Motor neuron (in vitro differentiated cells): ENCODE measurements around the gene KATNB1. TPM values are rescaled to one million over a fixed set of nuclear protein-coding genes. Genes with fewer than 3 reads are reported as not detected.
A peak's percentile ranks its signal among the peaks of the same experiment; 100 is the strongest.

Experiments used
- ATAC-seq, 8 experiments: fragments of 200-7000 bp; cut with Tn5 transposase; replicated peaks in 6 of 8; 2 replicates each; pipeline ENCODE4 v1.8.0; 2021; ENCODE audit warnings: mild to moderate bottlenecking in 8 of 8, moderate library complexity in 8 of 8
- H3K27ac ChIP-seq, 2 donors: fragments of 250-450 bp; sonication (Bioruptor Pico); 2 replicates each; pipeline ENCODE4 v1.9.0; 2021; ENCODE audit warnings: antibody characterized with exemption in 2 of 2, mild to moderate bottlenecking in 2 of 2, moderate library complexity in 1 of 2
- H3K4me1 ChIP-seq, 2 donors: fragments of 250-450 bp; sonication (Bioruptor Pico); replicated peaks in 1 of 2; 2 replicates each; pipeline ENCODE4 v1.6.1; 2021; ENCODE audit warnings: antibody characterized with exemption in 2 of 2, mild to moderate bottlenecking in 2 of 2, moderate library complexity in 1 of 2
- H3K4me3 ChIP-seq, 5 donors: fragments of 250-450 bp; sonication (Bioruptor Pico); 2 replicates each; pipeline ENCODE4 v1.9.0; 2021; ENCODE audit warnings: antibody characterized with exemption in 5 of 5, mild to moderate bottlenecking in 5 of 5, moderate library complexity in 4 of 5
- WGBS, 10 experiments: fragments of 450-650 bp; shearing (Covaris generic); methylation state at CpG; one replicate each; pipeline ENCODE4 v1.0.0; 2022; 5-methylcytosine and 5-hydroxymethylcytosine counted together
- in situ Hi-C, 9 experiments: fragments of 400-800 bp; cut with MboI; loops; one replicate each; pipeline ENCODE4 v1.15.0; 2021; ENCODE audit warnings: low sequenced_read_pairs in 9 of 9, low pct_unique_long_range_greater_than_20kb in 2 of 9; ENCODE audit not compliant: unreplicated experiment in 9 of 9
- total RNA-seq, 8 experiments: library from RNA; unstranded; fragments of 300-600 nt; gene quantifications; 2 replicates each; pipeline versions ENCODE4 v1.2.3 to v1.2.4, GENCODE V29; 2022

The KATNB1 gene
- total RNA-seq, 8 experiments from 2014 or later, result 20.7 to 41.0 (median 33.0) TPM

GRCh38 chr16:57764341-57765159, 29.0 kb downstream of the KATNB1 start:
- Histone ChIP-seq H3K4me3 (no peak overlapping the region), H3K4me1 (peaks cover 8 to 11% of the 10 kb centered on the region in 2 donors), H3K27ac (peak overlapping the region in 1 of 2 donors; percentile 69)
- in situ Hi-C loops, result loop anchor here in 2 of 9 experiments (25.0 kb wide), 2 partner anchors 223 to 248 kb away; partner anchors contain the start of genes USB1 (in 1 of the 2) and ZNF319 (in 1 of the 2)
- peak; percentile 83 to 92 (median 88) for ATAC-seq
- WGBS, 10 experiments, result 20 to 57% methylated on average over 1 to 2 of the region's 6 CpGs; no CpG with 5 or more reads in 8 of the 10 experiments

DNA sequence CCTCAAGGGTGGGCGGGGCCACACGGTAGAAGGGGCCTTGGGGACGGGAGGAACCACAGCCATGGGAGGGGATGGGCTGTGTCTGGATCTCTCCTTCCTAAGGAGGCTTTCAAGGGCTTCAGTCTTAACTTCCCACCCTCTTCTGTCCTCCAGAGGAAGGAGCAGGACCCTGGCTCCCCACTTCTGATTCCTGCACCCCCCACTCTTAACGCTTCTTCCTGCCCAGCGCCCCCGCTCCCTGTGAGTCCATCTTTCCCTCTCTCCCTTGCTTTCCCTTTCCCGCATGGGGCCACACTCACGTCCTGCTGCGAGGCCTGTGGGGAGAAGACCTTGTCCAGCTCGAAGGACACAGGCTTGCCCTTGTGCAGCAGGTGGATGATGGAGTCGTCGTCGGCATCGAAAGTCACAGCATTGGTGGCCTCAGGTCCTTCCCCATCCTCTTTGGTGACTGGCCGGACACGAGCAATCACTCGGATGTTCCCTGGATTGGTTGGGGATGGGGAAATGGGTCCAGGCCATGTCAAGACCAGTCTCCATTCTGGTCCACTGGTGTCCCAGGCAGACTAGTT, 29.7 kb downstream of the KATNB1 start:
- no peak for ATAC-seq
- WGBS, 10 experiments, result 20 to 100% (median 91%) methylated on average over 2 to 4 of the region's 17 CpGs; no CpG with 5 or more reads in 6 of the 10 experiments
- in situ Hi-C loops, result loop anchor here in 2 of 9 experiments (25.0 kb wide), 2 partner anchors 222 to 247 kb away; partner anchors contain the start of genes USB1 (in 1 of the 2) and ZNF319 (in 1 of the 2)
- Histone ChIP-seq H3K4me3 (no peak overlapping the region), H3K27ac (peak overlapping the region in 1 of 2 donors; percentile 55), H3K4me1 (peaks cover 8 to 11% of the 10 kb centered on the region in 2 donors)

DNA sequence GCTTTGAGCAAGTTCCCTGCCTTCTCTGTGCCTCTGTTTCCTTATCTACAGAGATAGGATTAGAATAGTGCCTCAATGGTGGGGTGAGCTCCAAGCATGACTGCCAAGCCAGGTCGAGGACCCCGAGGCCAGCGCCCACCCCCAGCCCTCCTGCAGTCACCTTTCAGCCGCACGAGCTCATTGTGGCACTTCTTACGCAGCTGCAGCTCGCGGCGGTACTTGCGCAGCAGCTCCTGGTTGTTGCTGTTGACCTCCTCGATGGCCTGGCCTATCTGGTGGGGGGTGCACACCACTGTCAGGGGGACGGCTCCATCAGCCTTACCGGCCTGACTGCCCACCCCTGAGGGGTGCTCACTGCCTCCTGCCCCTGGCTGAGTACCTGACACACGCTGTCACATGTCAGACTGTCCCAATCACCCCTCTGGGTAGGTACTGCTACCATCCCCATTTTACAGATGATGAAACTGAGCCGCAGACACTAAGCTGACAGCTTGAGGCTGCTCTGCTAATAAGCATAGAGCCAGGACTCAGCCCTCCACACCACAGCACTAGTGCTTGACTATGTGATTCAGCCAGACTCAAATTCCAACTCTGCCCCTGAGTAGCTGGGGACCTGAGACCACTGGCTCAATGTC, 31.3 kb downstream of the KATNB1 start:
- 88 to 100% (median 90%) methylated on average over 1 to 6 of the region's 15 CpGs; no CpG with 5 or more reads in 7 of the 10 experiments for WGBS, 10 experiments
- Histone ChIP-seq H3K4me3 (no peak overlapping the region), H3K4me1 (peaks cover 8 to 11% of the 10 kb centered on the region in 2 donors), H3K27ac (no peak overlapping the region)
- ATAC-seq, result no peak
- in situ Hi-C loops, result loop anchor here in 2 of 9 experiments (25.0 kb wide), 2 partner anchors 220 to 245 kb away; partner anchors contain the start of genes USB1 (in 1 of the 2) and ZNF319 (in 1 of the 2)

DNA sequence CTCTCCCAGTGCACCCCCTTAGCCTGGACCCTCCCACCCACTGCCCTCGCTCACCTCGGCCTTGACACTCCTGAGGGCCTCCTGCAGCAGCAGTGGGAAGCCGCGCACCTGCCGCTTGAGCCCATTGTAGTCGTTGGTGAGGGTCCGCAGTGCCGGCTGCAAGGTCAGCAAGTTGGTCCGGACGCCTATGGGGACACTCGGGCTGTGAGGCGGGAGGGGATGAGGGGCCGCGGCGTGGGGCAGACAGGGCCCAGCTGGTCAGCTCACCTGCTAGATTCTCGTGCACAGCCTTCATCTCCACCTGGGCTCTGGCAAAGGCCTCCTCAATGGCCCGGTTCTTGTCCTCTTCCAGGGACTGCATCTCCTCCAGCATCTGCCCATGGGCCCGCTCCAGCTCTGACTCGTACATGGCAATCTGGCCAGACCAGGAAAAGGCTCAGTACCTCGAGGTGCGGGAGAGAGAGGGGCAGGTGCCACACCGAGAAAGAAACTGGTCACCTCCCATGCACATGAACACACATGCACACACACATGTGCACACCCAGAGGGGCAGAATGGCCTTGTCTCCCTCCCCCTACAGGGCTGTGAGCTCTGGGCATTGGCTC, 34.1 kb downstream of the KATNB1 start:
- H3K4me1 ChIP-seq, result peaks cover 0 to 5% of the 10 kb centered on the region in 2 donors
- H3K27ac ChIP-seq, result no peak overlapping the region
- WGBS, 10 experiments, result 80 to 100% (median 91%) methylated on average over 2 of the region's 22 CpGs; no CpG with 5 or more reads in 6 of the 10 experiments
- no peak for ATAC-seq
- in situ Hi-C loops, result loop anchor here in 2 of 9 experiments (25.0 kb wide), 2 partner anchors 218 to 243 kb away; partner anchors contain the start of genes USB1 (in 1 of the 2) and ZNF319 (in 1 of the 2)
- H3K4me3 ChIP-seq, result no peak overlapping the region

DNA sequence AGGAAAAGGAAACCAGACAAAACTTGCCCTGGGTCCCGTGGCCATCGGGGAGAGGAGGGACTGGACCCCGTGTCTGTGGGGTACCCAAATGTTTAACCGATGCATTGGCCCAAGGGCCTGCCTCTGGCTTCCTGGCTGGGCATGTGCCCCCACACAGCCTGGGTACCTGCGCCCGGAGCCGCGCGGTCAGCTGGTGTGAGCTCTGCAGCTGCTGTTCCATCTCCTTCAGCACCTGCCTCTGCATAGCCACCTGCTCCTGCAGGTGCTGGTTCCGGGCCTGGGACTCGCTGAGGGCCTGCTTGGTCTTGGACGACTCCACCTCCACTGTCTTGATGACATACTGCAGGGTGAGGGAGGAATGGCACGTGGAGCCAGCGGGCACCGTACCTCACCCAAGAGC, 34.8 kb downstream of the KATNB1 start:
- WGBS, 10 experiments, result 83 to 100% (median 92%) methylated on average over 1 to 8 of the region's 15 CpGs; no CpG with 5 or more reads in 4 of the 10 experiments
- Histone ChIP-seq H3K27ac (no peak overlapping the region), H3K4me3 (no peak overlapping the region), H3K4me1 (peaks cover 0 to under 1% of the 10 kb centered on the region in 2 donors)
- ATAC-seq, result no peak
- in situ Hi-C loops, result loop anchor here in 2 of 9 experiments (25.0 kb wide), 2 partner anchors 217 to 242 kb away; partner anchors contain the start of genes USB1 (in 1 of the 2) and ZNF319 (in 1 of the 2)

GRCh38 chr16:57771141-57771785, 35.7 kb downstream of the KATNB1 start:
- Histone ChIP-seq H3K27ac (no peak overlapping the region), H3K4me3 (no peak overlapping the region), H3K4me1 (peaks cover 0 to 6% of the 10 kb centered on the region in 2 donors)
- in situ Hi-C loops, result loop anchor here in 2 of 9 experiments (25.0 kb wide), 2 partner anchors 216 to 241 kb away; partner anchors contain the start of genes USB1 (in 1 of the 2) and ZNF319 (in 1 of the 2)
- 84 to 98% (median 91%) methylated on average over 5 to 9 of the region's 26 CpGs; no CpG with 5 or more reads in 6 of the 10 experiments for WGBS, 10 experiments
- no peak for ATAC-seq

- ATAC-seq, result no peak
- Histone ChIP-seq H3K4me1 (peaks cover 0 to 8% of the 10 kb centered on the region in 2 donors), H3K27ac (no peak overlapping the region), H3K4me3 (no peak overlapping the region)
- in situ Hi-C loops, result loop anchor here in 2 of 9 experiments (25.0 kb wide), 2 partner anchors 214 to 239 kb away; partner anchors contain the start of genes USB1 (in 1 of the 2) and ZNF319 (in 1 of the 2)
- WGBS, 10 experiments, result 17 to 100% methylated on average over 1 of the region's 11 CpGs; no CpG with 5 or more reads in 8 of the 10 experiments
Observed at GRCh38 chr16:57773019-57773418, 37.4 kb downstream of the KATNB1 start.

GRCh38 chr16:57773655-57774295, 38.2 kb downstream of the KATNB1 start:
- 57 to 100% (median 80%) methylated on average over 1 to 7 of the region's 11 CpGs; no CpG with 5 or more reads in 1 of the 10 experiments for WGBS, 10 experiments
- Histone ChIP-seq H3K4me3 (no peak overlapping the region), H3K4me1 (peaks cover 0 to 8% of the 10 kb centered on the region in 2 donors), H3K27ac (no peak overlapping the region)
- in situ Hi-C loops, result loop anchor here in 2 of 9 experiments (25.0 kb wide), 2 partner anchors 214 to 239 kb away; partner anchors contain the start of genes USB1 (in 1 of the 2) and ZNF319 (in 1 of the 2)
- ATAC-seq, result peak in 2 of 8 experiments; percentile 15 to 34

DNA sequence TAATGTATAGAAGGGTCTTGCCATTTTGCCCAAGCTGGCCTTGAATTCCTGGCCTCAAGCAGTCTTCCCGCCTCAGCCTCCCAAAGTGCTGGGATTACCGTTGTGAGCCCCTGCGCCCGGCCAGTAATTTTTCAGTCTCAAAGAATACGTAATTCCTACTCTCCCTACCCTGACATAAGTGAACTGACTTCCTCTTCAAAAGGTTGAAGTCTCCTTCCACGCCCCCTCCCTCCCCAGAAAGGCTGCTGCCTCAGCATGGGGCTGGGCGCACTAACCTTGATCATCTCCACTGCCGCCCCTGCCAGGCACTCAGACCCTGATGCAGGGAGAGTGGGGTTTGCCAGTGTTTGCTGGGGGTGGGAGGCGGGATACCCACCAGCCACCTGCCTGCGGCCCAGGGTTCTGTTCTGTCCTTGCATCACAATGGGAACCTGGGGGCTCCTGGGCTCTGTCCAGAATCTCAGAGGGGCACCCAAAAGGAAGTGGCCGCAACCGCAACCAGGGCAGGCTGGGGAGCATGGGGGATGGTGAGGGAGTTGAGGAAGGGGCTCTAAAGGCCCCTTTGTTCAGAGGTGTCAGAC, 39.2 kb downstream of the KATNB1 start:
- H3K4me3 ChIP-seq, result no peak overlapping the region
- in situ Hi-C loops, result loop anchor here in 5 of 9 experiments (25.0 kb wide), 2 partner anchors 213 to 238 kb away; partner anchors contain the start of genes USB1 (in 2 of the 5) and ZNF319 (in 2 of the 5)
- no peak for ATAC-seq
- H3K27ac ChIP-seq, result no peak overlapping the region
- peaks cover 0 to 8% of the 10 kb centered on the region in 2 donors for H3K4me1 ChIP-seq
- WGBS, 10 experiments, result 60 to 100% (median 83%) methylated on average over 3 to 5 of the region's 12 CpGs; no CpG with 5 or more reads in 5 of the 10 experiments

DNA sequence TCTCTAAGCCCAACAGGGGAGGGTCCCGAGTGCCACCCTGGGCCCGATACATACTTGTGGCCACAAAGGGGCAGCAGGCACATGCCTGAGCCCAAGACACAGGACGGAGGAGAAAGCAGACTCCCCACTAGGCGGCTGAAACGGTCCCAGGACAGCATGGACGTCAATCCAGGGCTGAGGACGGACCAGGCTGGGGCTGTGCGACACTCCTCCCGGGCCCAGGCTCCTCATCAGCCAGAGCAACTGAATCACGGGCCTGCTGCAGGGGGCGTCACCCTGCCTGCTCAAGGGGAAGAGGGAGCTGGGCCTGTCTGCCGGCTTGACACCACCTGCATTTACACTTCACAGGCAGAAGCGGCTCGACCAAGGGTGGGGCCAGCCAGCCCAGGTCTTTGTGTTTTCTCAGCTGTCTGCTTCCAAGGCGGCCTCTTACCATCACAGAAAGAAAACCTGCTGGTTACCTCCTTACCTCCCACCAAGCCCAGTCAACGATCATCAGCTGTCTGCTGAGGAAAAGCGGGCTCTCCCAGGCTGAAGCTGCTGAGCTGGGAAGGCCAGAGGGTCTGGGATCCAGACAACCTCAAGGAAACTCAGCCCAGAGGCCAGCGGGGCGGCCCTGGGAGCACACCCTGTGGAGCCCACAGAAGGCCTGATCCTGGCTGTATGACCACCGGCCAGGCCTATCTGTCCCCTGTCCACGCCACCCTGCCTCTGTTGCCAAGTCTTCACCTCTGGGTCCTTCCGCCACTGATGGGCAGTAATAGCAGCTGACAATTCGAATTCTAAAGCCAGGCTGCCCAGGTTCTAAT, 40.3 kb downstream of the KATNB1 start:
- peak; percentile 51 to 98 (median 96) for ATAC-seq
- H3K4me1 ChIP-seq, result peaks cover 0 to 8% of the 10 kb centered on the region in 2 donors
- no peak overlapping the region for H3K4me3 ChIP-seq
- in situ Hi-C loops, result loop anchor here in 3 of 9 experiments (25.0 kb wide), 2 partner anchors 211 to 236 kb away; partner anchors contain the start of genes USB1 (in 1 of the 3) and ZNF319 (in 1 of the 3)
- no peak overlapping the region for H3K27ac ChIP-seq
- 20 to 100% (median 56%) methylated on average over 1 to 8 of the region's 23 CpGs; no CpG with 5 or more reads in 2 of the 10 experiments for WGBS, 10 experiments
